Measurements from ENCODE around the gene TMEM169. TPM values are rescaled to one million over a fixed set of nuclear protein-coding genes. Genes with fewer than 3 reads are reported as not detected.

The TMEM169 gene
- total and polyA plus RNA-seq, 4 donors = 7.7 to 21.1 (median 18.8) TPM

DNA sequence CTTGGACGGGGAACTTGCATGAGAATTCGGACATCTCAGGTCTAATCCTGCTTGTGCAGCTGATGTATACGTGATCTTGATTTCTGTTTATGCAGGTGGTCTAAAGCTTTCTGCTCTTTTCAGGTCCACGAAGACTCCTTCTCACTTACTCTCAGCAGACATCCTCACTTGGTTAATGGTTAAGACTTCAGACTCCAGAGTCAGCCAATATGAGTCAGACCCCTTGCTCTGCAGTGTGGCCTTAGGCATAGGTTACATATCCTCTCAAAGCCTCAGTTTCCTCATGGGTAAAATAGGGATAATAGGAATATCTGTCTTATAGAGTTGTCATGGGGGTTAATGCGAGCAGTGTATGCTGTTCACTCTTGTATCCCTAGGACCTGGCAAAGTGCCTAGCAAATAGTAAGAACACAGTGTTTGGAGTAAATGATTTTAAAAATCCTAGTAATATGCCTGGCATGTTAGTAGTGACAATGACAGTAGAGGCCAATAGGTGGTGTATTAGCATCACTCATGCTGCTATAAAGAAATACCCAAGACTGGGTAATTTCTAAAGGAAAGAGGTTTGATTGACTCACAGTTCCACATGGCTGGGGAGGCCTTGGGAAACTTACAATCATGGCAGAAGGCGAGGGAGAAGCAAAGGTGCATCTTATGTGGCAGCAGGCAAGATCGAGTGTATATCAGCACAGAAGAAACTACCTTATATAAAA, 69.8 kb downstream of the TMEM169 start:
- WGBS (ENCODE audit: insufficient coverage) = 80% methylated on average over 2 of the region's 7 CpGs
- no peaks in the 10 kb centered on the region for H3K9me3 ChIP-seq (ENCODE audit: control insufficient read depth, insufficient read depth, low read length)
- H3K4me1 ChIP-seq (ENCODE audit: control insufficient read depth, insufficient read depth, low read length) = no peaks in the 10 kb centered on the region
- H3K27me3 ChIP-seq (ENCODE audit: control insufficient read depth, insufficient read depth, low read length) = no peaks in the 10 kb centered on the region
- no peak overlapping the region for H3K4me3 ChIP-seq (ENCODE audit: low read depth, low read length)
- DNase-seq (ENCODE audit: low read depth in 4 of 6, low spot score in 6 of 6) = peak in 2 of 6 donors; percentile 15 to 63
- no peak overlapping the region for H3K27ac ChIP-seq (ENCODE audit: low read depth, low read length)
- H3K36me3 ChIP-seq (ENCODE audit: control insufficient read depth, insufficient read depth, low read length) = peaks cover 12% of the 10 kb centered on the region

Other genes with a start within 250 kb of the TMEM169 start
- 10 to 100 TPM in 1 of 2 donors, 1 to 10 TPM in 1; 4.5 to 11.6 TPM for gene MREG, start 68.4 kb upstream of the TMEM169 start, total RNA-seq
- gene MREG, start 68.4 kb upstream of the TMEM169 start, polyA plus RNA-seq (ENCODE audit: insufficient read length in 2 of 2) = 1 to 10 TPM; 5.8 to 7.7 TPM
- 10 to 100 TPM; 21.6 to 27.2 TPM for gene PECR, start 110 bp upstream of the TMEM169 start, total RNA-seq
- 10 to 100 TPM; 12.5 to 13.6 TPM for gene PECR, start 110 bp upstream of the TMEM169 start, polyA plus RNA-seq (ENCODE audit: insufficient read length in 2 of 2)
- 100 to 1,000 TPM; 239 to 256 TPM for gene XRCC5, start 27.4 kb downstream of the TMEM169 start, total RNA-seq
- 100 to 1,000 TPM; 144 to 173 TPM for gene XRCC5, start 27.4 kb downstream of the TMEM169 start, polyA plus RNA-seq (ENCODE audit: insufficient read length in 2 of 2)

All from spinal cord (tissue), 10 donors.